Measurements from ENCODE around the gene PRMT1. TPM values are rescaled to one million over a fixed set of nuclear protein-coding genes. Genes with fewer than 3 reads are reported as not detected.
A peak's percentile ranks its signal among the peaks of the same experiment; 100 is the strongest.

PRMT1 gene
- total and polyA plus RNA-seq, 9 of the 15 experiments (the other 6 are each of a cell fraction or from before 2014, with no cell fraction given): 13.3 to 464 (median 326) TPM

DNA sequence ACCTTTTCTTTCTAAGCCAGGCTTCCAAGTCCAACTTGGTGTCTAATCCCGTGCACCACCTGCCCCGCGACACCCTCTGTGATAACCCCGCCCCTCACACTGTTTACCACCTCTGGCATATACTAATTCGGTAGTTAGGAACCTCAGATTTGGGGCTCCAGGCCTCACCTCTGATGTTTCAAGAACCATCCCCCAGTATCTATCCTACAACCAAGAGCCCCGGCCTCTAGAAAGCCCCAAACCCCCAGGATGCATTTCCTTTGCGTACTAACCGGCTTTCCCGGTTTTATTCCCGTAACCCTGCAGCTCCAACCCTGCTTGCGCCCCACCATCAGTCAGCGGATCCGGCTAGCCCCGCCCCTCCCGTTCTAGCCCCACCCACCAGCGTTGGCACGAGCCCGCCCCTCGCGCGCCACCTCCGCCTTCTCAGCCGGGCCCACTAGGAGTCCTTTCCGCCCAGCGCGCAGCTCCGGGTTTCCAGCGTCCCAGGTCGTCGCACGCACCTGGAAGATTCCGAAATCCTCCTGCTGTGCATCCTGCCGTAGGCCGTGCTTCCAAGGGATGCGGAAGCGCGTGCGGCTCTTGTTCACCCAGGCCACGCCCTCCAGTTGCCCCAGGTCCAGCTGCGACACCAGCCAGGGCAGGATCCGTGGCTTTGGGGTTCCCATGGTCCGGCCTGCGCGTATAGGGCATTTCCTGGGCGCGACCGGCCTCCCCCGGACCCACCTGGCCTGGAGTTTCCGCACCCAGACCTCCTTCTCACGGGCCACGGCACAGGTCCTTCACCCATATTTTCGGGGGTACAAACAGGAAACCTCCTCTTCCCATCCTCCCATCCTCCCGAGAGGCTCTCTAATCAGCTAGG lies 12.7 kb upstream of the PRMT1 start (continued):
- TF ChIP-seq, protein P1, sequence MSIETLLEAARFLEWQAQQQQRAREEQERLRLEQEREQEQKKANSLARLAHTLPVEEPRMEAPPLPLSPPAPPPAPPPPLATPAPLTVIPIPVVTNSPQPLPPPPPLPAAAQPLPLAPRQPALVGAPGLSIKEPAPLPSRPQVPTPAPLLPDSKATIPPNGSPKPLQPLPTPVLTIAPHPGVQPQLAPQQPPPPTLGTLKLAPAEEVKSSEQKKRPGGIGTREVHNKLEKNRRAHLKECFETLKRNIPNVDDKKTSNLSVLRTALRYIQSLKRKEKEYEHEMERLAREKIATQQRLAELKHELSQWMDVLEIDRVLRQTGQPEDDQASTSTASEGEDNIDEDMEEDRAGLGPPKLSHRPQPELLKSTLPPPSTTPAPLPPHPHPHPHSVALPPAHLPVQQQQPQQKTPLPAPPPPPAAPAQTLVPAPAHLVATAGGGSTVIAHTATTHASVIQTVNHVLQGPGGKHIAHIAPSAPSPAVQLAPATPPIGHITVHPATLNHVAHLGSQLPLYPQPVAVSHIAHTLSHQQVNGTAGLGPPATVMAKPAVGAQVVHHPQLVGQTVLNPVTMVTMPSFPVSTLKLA (conservative IDR thresholded peaks at IDR 0.05): peak; percentile 65 to 73
- TF ChIP-seq HDAC6 (IDR thresholded peaks at IDR 0.05; ENCODE audit: low read depth, low read length): no peak

GRCh38 chr19:49665036-49665350 lies 12.1 kb upstream of the PRMT1 start:
- Histone ChIP-seq H3K79me2 (ENCODE audit: control insufficient read depth, insufficient read depth, low read length) (peaks cover 58% of the 10 kb centered on the region), H3K9me1 (ENCODE audit: control insufficient read depth, insufficient read depth, low read length) (no peaks in the 10 kb centered on the region), H3K4me2 (ENCODE audit: insufficient read depth, low read length) (peak overlapping the region; percentile 99), H3K4me1 (replicated peaks in 1 of 2; ENCODE audit: control insufficient read depth in 2 of 2, insufficient read depth in 2 of 2, low read length in 2 of 2) (peaks cover 7 to 29% of the 10 kb centered on the region in 2 experiments; a peak in 4 of 5 replicates), H3K4me3 (peak overlapping the region; percentile 81), H3K27ac (ENCODE audit: extremely low read depth, low read depth, low read length) (peak overlapping the region; percentile 81), H2AFZ (ENCODE audit: low read depth, low read length) (peak overlapping the region; percentile 95; the same call in 1 of the 2 replicates), H3K9ac (ENCODE audit: insufficient read depth in 1 of 2, low read depth in 2 of 2, low read length in 2 of 2) (peak overlapping the region; percentile 95 to 98), H4K20me1 (replicated peaks; ENCODE audit: control insufficient read depth, insufficient read depth, low read length) (peaks cover 6% of the 10 kb centered on the region; the same call in 1 of the 2 replicates), H3K36me3 (ENCODE audit: control insufficient read depth, insufficient read depth, low read length) (peaks cover 59% of the 10 kb centered on the region), H3K27me3 (ENCODE audit: control insufficient read depth in 2 of 2, insufficient read depth in 2 of 2, low read length in 2 of 2) (no peaks in the 10 kb centered on the region), H3K9me3 (replicated peaks; ENCODE audit: control insufficient read depth, insufficient read depth, low read depth, low read length) (0 out of 2 replicates have a peak, but pooled peaks cover under 1% of the 10 kb centered on the region)
- DNase-seq (ENCODE audit: extremely low read depth in 1 of 4, low spot score in 3 of 4): no peak
- peak; percentile 54 for FAIRE-seq
- POLR2A ChIA-PET: interaction anchor here (0.7 to 6.1 kb wide), 8 partner anchors 9 to 177 kb away, joined by 3 to 35 read pairs (median 5); partner anchors contain the start of genes PRMT1, PRR12 and RPL13A
- CTCF ChIA-PET (ENCODE audit: low intra/inter-chr PET ratio): no interaction called here
- in situ Hi-C loops (cut with MboI) (no loop called here), intact Hi-C loops (cut with micrococcal nuclease) (loop anchor here (2.0 kb wide), 1 partner anchor 74 kb away; the partner anchor contains the start of gene PRR12)
- BruUV-seq (replicated peaks): no TSS peak
- WGBS (ENCODE audit: insufficient coverage, low coverage, missing lambda C conversion rate): 0% methylated on average over 7 of the region's 7 CpGs
- no peak for ATAC-seq
- TF ChIP-seq MYBL2 (IDR thresholded peaks at IDR 0.05; ENCODE audit: low read depth) (no peak), MYBL2 (CRISPR knock-in tag; IDR thresholded peaks at IDR 0.05; ENCODE audit: borderline replicate concordance) (no peak), MIER1 (IDR thresholded peaks at IDR 0.05; ENCODE audit: low read depth) (0 out of 2 replicates have a peak, but pooled peaks have one; percentile 36), E2F1 (CRISPR knock-in tag; IDR thresholded peaks at IDR 0.05) (no peak), HDAC3 (IDR thresholded peaks at IDR 0.05; ENCODE audit: borderline replicate concordance, partially characterized antibody) (peak; percentile 12), GABPA (tag; conservative IDR thresholded peaks at IDR 0.05; ENCODE audit: low read depth) (peak; percentile 27)
